GM23248 (cell line): ENCODE data around the gene RNASE8. TPM values are rescaled to one million over a fixed set of nuclear protein-coding genes. Genes with fewer than 3 reads are reported as not detected.

ENCODE experiments used
- DNase-seq: peaks from one replicate; pipeline ENCODE4 v3.0.0-alpha.2; 2015
- H2AFZ ChIP-seq: fragments of 200-600 bp; sonication (generic); 2 replicates; pipeline ENCODE4 v1.6.1; 2016; ENCODE audit warnings: antibody characterized with exemption
- H3F3A ChIP-seq: fragments of 200-600 bp; sonication (generic); 2 replicates; pipeline ENCODE4 v1.6.1; 2016; ENCODE audit warnings: mild to moderate bottlenecking, antibody characterized with exemption, mixed run types; ENCODE audit not compliant: insufficient read depth
- H3K27ac ChIP-seq: fragments of 200-600 bp; sonication (generic); 2 replicates; pipeline ENCODE4 v1.5.1; 2016; ENCODE audit warnings: mild to moderate bottlenecking
- H3K27me3 ChIP-seq: fragments of 200-600 bp; sonication (generic); replicated peaks from 2 replicates; pipeline ENCODE4 v1.6.1; 2016; ENCODE audit warnings: mild to moderate bottlenecking; ENCODE audit not compliant: insufficient read depth
- H3K36me3 ChIP-seq: fragments of 200-600 bp; sonication (generic); 2 replicates; pipeline ENCODE4 v1.6.1; 2016; ENCODE audit warnings: low read depth, mild to moderate bottlenecking
- H3K4me1 ChIP-seq: fragments of 200-600 bp; sonication (generic); 2 replicates; pipeline ENCODE4 v1.6.1; 2016; ENCODE audit warnings: mild to moderate bottlenecking; ENCODE audit not compliant: insufficient read depth
- H3K4me2 ChIP-seq: fragments of 200-600 bp; sonication (generic); one replicate; pipeline ENCODE4 v1.6.1; 2016; ENCODE audit warnings: mild to moderate bottlenecking; ENCODE audit not compliant: unreplicated experiment
- H3K4me3 ChIP-seq: fragments of 200-600 bp; sonication (generic); 2 replicates; pipeline ENCODE4 v1.5.1; 2016; ENCODE audit warnings: mild to moderate bottlenecking
- H3K79me2 ChIP-seq: fragments of 200-600 bp; sonication (generic); 2 replicates; pipeline ENCODE4 v1.6.1; 2016; ENCODE audit warnings: mild to moderate bottlenecking; ENCODE audit not compliant: insufficient read depth
- H3K9ac ChIP-seq: fragments of 200-600 bp; sonication (generic); 2 replicates; pipeline ENCODE4 v1.6.1; 2016; ENCODE audit warnings: mild to moderate bottlenecking
- H3K9me2 ChIP-seq: fragments of 200-600 bp; sonication (generic); 2 replicates; pipeline ENCODE4 v1.6.1; 2016; ENCODE audit warnings: mixed run types, mild to moderate bottlenecking, moderate library complexity; ENCODE audit not compliant: insufficient read depth
- H3K9me3 ChIP-seq: fragments of 200-600 bp; sonication (generic); one replicate; pipeline ENCODE4 v1.6.1; 2017; ENCODE audit warnings: low read depth
- H4K20me1 ChIP-seq: fragments of 200-600 bp; sonication (generic); 2 replicates; pipeline ENCODE4 v1.6.0; 2016; ENCODE audit not compliant: insufficient read depth
- EZH2 ChIP-seq: fragments of 200-600 bp; sonication (generic); IDR thresholded peaks from 2 replicates; pipeline ENCODE4 v1.6.1; 2018; ENCODE audit warnings: antibody characterized with exemption, mild to moderate bottlenecking; ENCODE audit not compliant: insufficient read depth, poor library complexity, severe bottlenecking
- EZH2phosphoT487 ChIP-seq: fragments of 200-600 bp; sonication (generic); IDR thresholded peaks from 2 replicates; pipeline ENCODE4 v1.6.1; 2018; ENCODE audit warnings: antibody characterized with exemption, moderate library complexity, mild to moderate bottlenecking, low read depth; ENCODE audit not compliant: insufficient read depth
- WGBS, 2 experiments: methylation state at CpG; one replicate each; pipeline ENCODE4 v1.1.6; 2015 to 2017; ENCODE audit warnings: low lambda C conversion rate in 2 of 2, low coverage in 1 of 2; ENCODE audit errors: missing lambda C conversion rate in 2 of 2; 5-methylcytosine and 5-hydroxymethylcytosine counted together
- in situ Hi-C: fragments of 300-500 bp; cut with MboI; formaldehyde crosslinking; loops from 2 replicates; pipeline ENCODE4 v1.15.0; 2020
- polyA plus RNA-seq: library from polyadenylated mRNA; unstranded; fragments of >200 nt; fragmentation: Nextera tagmentation; extraction: Ambion mirVana; gene quantifications from 2 replicates; pipeline ENCODE4 v1.2.1, GENCODE V29; 2016
- total RNA-seq: library from RNA; depleted of rRNA; stranded (reverse); fragments of >200 nt; shearing (Covaris generic); gene quantifications from 2 replicates; pipeline ENCODE4 v1.2.3, GENCODE V29; 2014

RNASE8 gene
- total and polyA plus RNA-seq, 2 experiments from 2014 or later: not detected

DNA sequence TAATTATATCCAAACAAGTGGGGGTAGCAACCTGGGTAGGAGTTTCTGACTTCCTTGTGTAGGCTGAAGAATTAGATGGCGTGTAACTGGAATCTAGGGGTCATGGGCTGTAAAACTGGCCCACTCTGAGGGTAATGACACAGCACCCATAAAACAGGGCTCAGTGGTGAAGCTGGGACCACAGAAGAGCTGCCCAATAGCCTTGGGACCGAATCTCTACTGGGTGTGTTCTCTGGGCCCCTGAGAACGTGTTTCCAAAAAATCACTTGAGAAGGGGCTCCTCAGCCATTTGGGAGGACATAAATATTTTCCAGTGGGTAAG, 3.7 kb downstream of the RNASE8 start:
- H3K79me2 ChIP-seq: no peaks in the 10 kb centered on the region
- H3K9me2 ChIP-seq: no peaks in the 10 kb centered on the region
- no peaks in the 10 kb centered on the region for H3K9me3 ChIP-seq
- peaks cover 26% of the 10 kb centered on the region for H3K4me1 ChIP-seq
- no peak overlapping the region for H3K9ac ChIP-seq
- WGBS, 2 experiments: 92 to 98% methylated on average over 3 of the region's 3 CpGs
- in situ Hi-C loops: no loop called here
- no peaks in the 10 kb centered on the region for H3K27me3 ChIP-seq
- no peak overlapping the region for H3K27ac ChIP-seq
- peaks cover 10% of the 10 kb centered on the region; the same call in 1 of the 2 replicates for H3F3A ChIP-seq
- H3K4me3 ChIP-seq: no peak overlapping the region
- no peak overlapping the region for H3K4me2 ChIP-seq
- no peaks in the 10 kb centered on the region for H3K36me3 ChIP-seq
- H4K20me1 ChIP-seq: no peaks in the 10 kb centered on the region
- TF ChIP-seq EZH2: no peak
- TF ChIP-seq EZH2phosphoT487: no peak
- no peak overlapping the region for H2AFZ ChIP-seq
- no peak for DNase-seq

- peaks cover 23% of the 10 kb centered on the region for H3K4me1 ChIP-seq
- H3K4me3 ChIP-seq: no peak overlapping the region
- peak overlapping the region; percentile 9 for H3K4me2 ChIP-seq
- H3K27me3 ChIP-seq: no peaks in the 10 kb centered on the region
- DNase-seq: peak; percentile 86
- H3K79me2 ChIP-seq: no peaks in the 10 kb centered on the region
- no peaks in the 10 kb centered on the region for H3K9me3 ChIP-seq
- no peaks in the 10 kb centered on the region for H3K36me3 ChIP-seq
- H3F3A ChIP-seq: peaks cover 10% of the 10 kb centered on the region; the same call in 1 of the 2 replicates
- no peak overlapping the region for H3K9ac ChIP-seq
- no peak for TF ChIP-seq EZH2
- no peak for TF ChIP-seq EZH2phosphoT487
- 6 to 7% methylated on average over 3 of the region's 3 CpGs for WGBS, 2 experiments
- H3K27ac ChIP-seq: no peak overlapping the region
- in situ Hi-C loops: no loop called here
- no peaks in the 10 kb centered on the region for H4K20me1 ChIP-seq
- no peak overlapping the region for H2AFZ ChIP-seq
- H3K9me2 ChIP-seq: no peaks in the 10 kb centered on the region
Observed at GRCh38 chr14:21063479-21063878, 5.9 kb downstream of the RNASE8 start.

DNA sequence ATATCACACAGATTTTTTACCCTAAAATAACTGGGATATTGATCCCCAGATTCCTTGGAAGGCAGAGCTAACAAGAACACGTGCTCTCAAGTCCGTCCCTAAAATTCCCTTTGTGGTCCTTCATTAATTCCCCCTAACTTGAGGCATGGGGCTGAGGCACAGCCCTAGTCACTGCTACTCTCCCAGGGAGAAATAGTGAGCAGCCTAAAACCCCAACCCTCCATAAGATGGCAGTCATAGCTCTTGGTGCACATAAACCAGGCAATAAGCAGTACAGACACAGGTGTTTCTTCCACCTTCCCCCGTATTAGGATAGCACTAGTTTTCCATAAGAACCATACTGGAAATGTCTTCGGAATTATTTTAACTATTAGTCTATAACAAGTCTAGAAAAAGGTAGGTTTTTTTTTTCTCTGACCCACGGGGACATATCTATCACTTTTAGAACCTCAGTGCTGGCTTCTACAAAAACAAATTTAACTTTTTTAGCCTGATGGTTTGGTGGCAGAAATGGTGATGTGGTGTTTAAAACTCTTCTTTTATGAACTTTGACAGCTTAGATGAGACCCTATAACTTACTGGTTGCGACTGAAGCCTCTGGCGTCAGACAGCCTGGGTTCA, 9.4 kb downstream of the RNASE8 start:
- no peak overlapping the region for H3K4me3 ChIP-seq
- H4K20me1 ChIP-seq: no peaks in the 10 kb centered on the region
- no peaks in the 10 kb centered on the region for H3K79me2 ChIP-seq
- no peak overlapping the region for H3K4me2 ChIP-seq
- no peaks in the 10 kb centered on the region for H3K9me2 ChIP-seq
- H3K9ac ChIP-seq: no peak overlapping the region
- peak; percentile 23 for DNase-seq
- H3F3A ChIP-seq: peaks cover 21% of the 10 kb centered on the region; the same call in 1 of the 2 replicates
- in situ Hi-C loops: no loop called here
- H3K36me3 ChIP-seq: no peaks in the 10 kb centered on the region
- no peak overlapping the region for H3K27ac ChIP-seq
- peaks cover 27% of the 10 kb centered on the region for H3K4me1 ChIP-seq
- H3K9me3 ChIP-seq: no peaks in the 10 kb centered on the region
- no peak overlapping the region for H2AFZ ChIP-seq
- no peak for TF ChIP-seq EZH2
- no peak for TF ChIP-seq EZH2phosphoT487
- WGBS, 2 experiments: 59 to 67% methylated on average over 7 of the region's 7 CpGs
- no peaks in the 10 kb centered on the region for H3K27me3 ChIP-seq

GRCh38 chr14:21068521-21069387, 11.1 kb downstream of the RNASE8 start:
- Histone ChIP-seq H3K9me3 (no peaks in the 10 kb centered on the region), H3K4me2 (peak overlapping the region; percentile 99), H4K20me1 (no peaks in the 10 kb centered on the region), H3K9me2 (no peaks in the 10 kb centered on the region), H3K36me3 (no peaks in the 10 kb centered on the region), H3K79me2 (peaks cover 12% of the 10 kb centered on the region), H3K27ac (peak overlapping the region; percentile 100; the same call in 1 of the 2 replicates), H3K4me1 (peaks cover 29% of the 10 kb centered on the region), H3F3A (peaks cover 30% of the 10 kb centered on the region), H3K27me3 (no peaks in the 10 kb centered on the region), H3K4me3 (peak overlapping the region; percentile 87), H2AFZ (peak overlapping the region; percentile 81), H3K9ac (peak overlapping the region; percentile 96)
- TF ChIP-seq EZH2: no peak
- no peak for TF ChIP-seq EZH2phosphoT487
- in situ Hi-C loops: no loop called here
- 4 to 5% methylated on average over 43 to 45 of the region's 45 CpGs for WGBS, 2 experiments
- peak; percentile 83 for DNase-seq
